Measurements from ENCODE around the gene EIF2AK3.

- peak; percentile 63; the same call in 1 of the 2 replicates for TF ChIP-seq TEAD4 (IDR thresholded peaks at IDR 0.05; ENCODE audit: low read depth, low read length)
- TF ChIP-seq POLR2A (IDR thresholded peaks at IDR 0.05; ENCODE audit: control extremely low read depth in 1 of 2, low read depth in 2 of 2, low read length in 2 of 2), result no peak
- peak; percentile 37; the same call in 1 of the 2 replicates for TF ChIP-seq USF2 (IDR thresholded peaks at IDR 0.05; ENCODE audit: low read length)
- no peak for TF ChIP-seq EP300 (IDR thresholded peaks at IDR 0.05; ENCODE audit: borderline replicate concordance in 1 of 2, low read depth in 2 of 2, low read length in 2 of 2)
- no peak for TF ChIP-seq CTCF (IDR thresholded peaks at IDR 0.05; ENCODE audit: control extremely low read depth in 1 of 3, insufficient read depth in 1 of 3, low read depth in 1 of 3, low read length in 3 of 3)
- no peak for TF ChIP-seq BACH1 (IDR thresholded peaks at IDR 0.05; ENCODE audit: low read length)
- no peak for TF ChIP-seq RAD21 (IDR thresholded peaks at IDR 0.05 in 1 of 2, conservative IDR thresholded peaks at IDR 0.05 in 1 of 2; ENCODE audit: low read depth in 2 of 2, low read length in 2 of 2)
- TF ChIP-seq CEBPB (IDR thresholded peaks at IDR 0.05; ENCODE audit: low read depth, low read length), result no peak
- TF ChIP-seq EZH2 (IDR thresholded peaks at IDR 0.05; ENCODE audit: low read depth, low read length, severe bottlenecking), result no peak
- no peak for TF ChIP-seq JUN (IDR thresholded peaks at IDR 0.05; ENCODE audit: low read depth, low read length)
- no peak for TF ChIP-seq CHD2 (IDR thresholded peaks at IDR 0.05; ENCODE audit: low read length)
- no peak for TF ChIP-seq E2F6 (IDR thresholded peaks at IDR 0.05)
- no peak for TF ChIP-seq PHF8 (conservative IDR thresholded peaks at IDR 0.05; ENCODE audit: low read depth, low read length)
- no peak for TF ChIP-seq TAF1 (IDR thresholded peaks at IDR 0.05; ENCODE audit: low read depth, low read length)
Measured at GRCh38 chr2:88658881-88659537, 31.7 kb upstream of the EIF2AK3 start.

All from H1 (cell line).